Stimulated activated CD8-positive, alpha-beta memory T cell treated with anti-CD3 and anti-CD28 coated beads, Interleukin-7, amount 100 ng/mL, for 1 hour (primary cell): ENCODE results near the gene TNK2.
"Not testable (repeated sequence)": the region's sequence is repeated elsewhere in the genome, so short reads cannot be mapped to it uniquely, and the experiment has no call there.

ENCODE experiments used
- DNase-seq, 2 donors: peaks; one replicate each; pipeline ENCODE4 v3.0.0-alpha.2; 2020; ENCODE audit warnings: low read depth in 2 of 2

The TNK2 gene

GRCh38 chr3:195850857-195851543 lies 57.4 kb downstream of the TNK2 start:
- peak; percentile 68 to 71 for DNase-seq

- no peak for DNase-seq
Measured at GRCh38 chr3:195849322-195850074, 58.9 kb downstream of the TNK2 start.

GRCh38 chr3:195847055-195847950 lies 61.0 kb downstream of the TNK2 start:
- no peak for DNase-seq

GRCh38 chr3:195845483-195845882 lies 62.9 kb downstream of the TNK2 start:
- no peak for DNase-seq

- DNase-seq, result no peak
Measured at GRCh38 chr3:195844671-195845218, 63.6 kb downstream of the TNK2 start.

GRCh38 chr3:195839260-195840010 lies 68.9 kb downstream of the TNK2 start:
- DNase-seq, result no peak

GRCh38 chr3:195838714-195839113 lies 69.6 kb downstream of the TNK2 start:
- DNase-seq, result no peak

GRCh38 chr3:195836476-195837135 lies 71.7 kb downstream of the TNK2 start:
- DNase-seq, result no peak

- no peak for DNase-seq
Measured at GRCh38 chr3:195835791-195836190, 72.6 kb downstream of the TNK2 start.

GRCh38 chr3:195834675-195835583 lies 73.4 kb downstream of the TNK2 start:
- DNase-seq, result no peak

GRCh38 chr3:195829897-195830254 lies 78.5 kb downstream of the TNK2 start:
- DNase-seq, result no peak

- DNase-seq, result no peak
Measured at GRCh38 chr3:195828762-195829161, 79.6 kb downstream of the TNK2 start.

GRCh38 chr3:195825857-195826804 lies 82.2 kb downstream of the TNK2 start:
- no peak for DNase-seq

- no peak for DNase-seq
Measured at GRCh38 chr3:195825191-195825588, 83.2 kb downstream of the TNK2 start.

GRCh38 chr3:195824425-195825190 lies 83.7 kb downstream of the TNK2 start:
- DNase-seq, result not testable (repeated sequence)

- DNase-seq, result no peak
Measured at GRCh38 chr3:195823999-195824398, 84.4 kb downstream of the TNK2 start.

GRCh38 chr3:195823280-195823679 lies 85.1 kb downstream of the TNK2 start:
- no peak for DNase-seq
